Skin epidermis (tissue), 12 donors: ENCODE measurements around the gene TBC1D24.

ENCODE experiments used
- H3K27ac ChIP-seq, 21 experiments: fragments of 200-600 bp; sonication (generic) in 11 of 21; one replicate each; pipeline ENCODE4 v1.5.0; 2020; ENCODE audit warnings: mild to moderate bottlenecking in 3 of 21, inconsistent platforms in 2 of 21, moderate library complexity in 2 of 21
- H3K4me3 ChIP-seq, 7 experiments: fragments of 200-600 bp; sonication (generic) in 2 of 7; one replicate each; pipeline ENCODE4 v1.5.0; 2020; ENCODE audit warnings: inconsistent platforms in 2 of 7, mild to moderate bottlenecking in 2 of 7, moderate library complexity in 1 of 7

TBC1D24 gene

DNA sequence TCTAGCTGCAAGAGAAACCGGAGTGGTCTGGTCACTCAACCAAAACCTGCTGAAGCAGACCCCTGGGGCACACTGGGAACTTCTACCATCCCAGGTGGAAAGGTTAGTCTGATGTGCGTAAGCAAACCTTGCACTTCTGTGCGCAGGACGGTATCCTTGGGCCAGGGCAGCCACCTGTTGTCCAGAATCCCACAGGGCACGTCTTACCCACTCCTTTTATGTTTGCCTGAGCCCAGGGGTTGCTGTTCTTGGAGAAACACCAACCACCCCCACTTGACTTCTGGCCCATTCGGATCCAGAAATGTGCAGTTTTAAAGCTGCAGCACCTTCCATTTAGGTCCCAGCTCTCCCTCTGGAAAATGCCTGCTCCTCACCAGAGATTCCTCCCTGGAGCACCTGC lies 18.7 kb downstream of the TBC1D24 start:
- H3K27ac ChIP-seq, result no peak overlapping the region
- H3K4me3 ChIP-seq, result no peak overlapping the region

DNA sequence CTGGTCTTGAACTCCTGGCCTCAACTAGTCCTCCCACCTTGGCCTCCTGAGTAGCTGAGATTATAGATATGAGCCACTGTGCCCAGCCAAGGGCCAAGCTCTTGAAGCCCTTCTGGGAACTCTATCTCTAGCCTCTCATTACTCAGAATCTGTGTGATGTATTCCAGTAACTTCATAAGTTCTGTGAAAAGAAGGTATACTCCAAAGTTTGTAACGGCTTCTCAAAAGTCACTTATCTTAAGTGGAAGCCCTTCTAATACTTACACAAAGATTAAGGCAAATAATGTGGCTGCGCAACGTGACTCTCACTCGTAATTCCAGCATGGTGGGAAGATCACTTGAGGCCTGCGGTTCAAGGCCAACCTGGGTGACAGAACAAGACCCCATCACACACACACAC lies 19.7 kb downstream of the TBC1D24 start:
- H3K4me3 ChIP-seq, result no peak overlapping the region

DNA sequence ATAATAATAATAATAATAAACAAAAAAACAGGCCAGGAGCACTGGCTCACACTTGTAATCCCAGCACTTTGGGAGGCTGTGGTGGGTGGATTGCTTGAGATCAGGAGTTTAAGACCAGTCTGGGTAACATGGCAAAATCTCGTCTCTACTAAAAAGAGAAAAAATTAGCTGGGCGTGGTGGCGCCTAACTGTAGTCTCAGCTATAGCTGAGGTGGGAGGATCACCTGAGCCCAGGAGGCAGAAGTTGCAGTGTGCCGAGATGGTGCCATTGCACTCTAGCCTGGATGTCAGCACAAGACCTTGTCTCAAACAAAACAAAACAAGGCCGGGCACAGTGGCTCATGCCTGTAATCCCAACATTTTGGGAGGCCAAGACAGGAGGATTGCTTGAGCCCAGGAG lies 20.1 kb downstream of the TBC1D24 start:
- no peak overlapping the region for H3K27ac ChIP-seq
- no peak overlapping the region for H3K4me3 ChIP-seq

More for the DNA sequence above, 19.7 kb downstream of the TBC1D24 start:
- no peak overlapping the region for H3K27ac ChIP-seq

DNA sequence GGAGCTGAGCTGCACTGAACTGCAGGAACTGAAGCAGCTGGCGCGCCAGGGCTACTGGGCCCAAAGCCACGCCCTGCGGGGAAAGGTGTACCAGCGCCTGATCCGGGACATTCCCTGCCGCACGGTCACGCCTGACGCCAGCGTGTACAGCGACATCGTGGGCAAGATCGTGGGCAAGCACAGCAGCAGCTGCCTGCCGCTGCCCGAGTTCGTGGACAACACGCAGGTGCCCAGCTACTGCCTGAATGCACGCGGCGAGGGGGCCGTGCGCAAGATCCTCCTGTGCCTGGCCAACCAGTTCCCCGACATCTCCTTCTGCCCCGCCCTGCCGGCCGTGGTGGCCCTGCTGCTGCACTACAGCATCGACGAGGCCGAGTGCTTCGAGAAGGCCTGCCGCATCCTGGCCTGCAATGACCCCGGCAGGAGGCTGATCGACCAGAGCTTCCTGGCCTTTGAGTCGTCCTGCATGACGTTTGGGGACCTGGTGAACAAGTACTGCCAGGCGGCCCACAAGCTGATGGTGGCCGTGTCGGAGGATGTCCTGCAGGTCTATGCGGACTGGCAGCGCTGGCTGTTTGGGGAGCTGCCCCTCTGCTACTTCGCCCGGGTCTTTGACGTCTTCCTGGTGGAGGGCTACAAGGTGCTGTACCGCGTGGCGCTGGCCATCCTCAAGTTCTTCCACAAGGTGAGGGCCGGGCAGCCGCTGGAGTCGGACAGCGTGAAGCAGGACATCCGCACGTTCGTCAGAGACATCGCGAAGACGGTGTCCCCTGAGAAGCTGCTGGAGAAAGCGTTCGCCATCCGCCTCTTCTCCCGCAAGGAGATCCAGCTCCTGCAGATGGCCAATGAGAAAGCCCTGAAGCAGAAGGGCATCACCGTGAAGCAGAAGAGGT lies 21.5 kb downstream of the TBC1D24 start:
- peak overlapping the region in 2 of 21 experiments; percentile 13 to 35 for H3K27ac ChIP-seq
- no peak overlapping the region for H3K4me3 ChIP-seq

DNA sequence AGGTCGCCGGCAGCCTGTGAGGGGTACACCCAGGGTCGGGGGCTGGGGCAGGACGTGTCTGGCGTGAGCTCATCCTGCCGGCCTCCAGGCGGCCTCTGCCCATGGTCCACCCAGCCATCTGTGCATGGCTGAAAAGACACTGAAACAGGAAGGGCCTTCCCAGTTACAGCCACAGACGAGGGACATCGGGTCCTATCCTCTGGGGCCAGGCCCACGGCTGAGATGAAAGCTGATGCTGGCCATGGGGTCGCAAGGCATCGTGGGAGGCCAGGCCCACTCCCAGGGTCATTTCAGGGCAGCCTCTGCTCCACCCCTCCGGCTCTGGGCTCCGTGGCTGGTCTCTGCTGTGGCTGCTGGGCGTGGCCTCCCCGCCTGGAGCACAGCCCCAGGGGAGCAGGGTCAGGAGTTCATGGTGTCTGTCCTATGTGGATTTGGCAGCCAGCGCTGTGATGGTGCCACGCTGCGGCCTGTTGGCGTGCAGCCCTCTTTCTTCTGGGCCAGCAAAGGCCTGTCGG lies 22.2 kb downstream of the TBC1D24 start:
- Histone ChIP-seq H3K4me3 (no peak overlapping the region), H3K27ac (peak overlapping the region in 1 of 21 experiments; percentile 13)

DNA sequence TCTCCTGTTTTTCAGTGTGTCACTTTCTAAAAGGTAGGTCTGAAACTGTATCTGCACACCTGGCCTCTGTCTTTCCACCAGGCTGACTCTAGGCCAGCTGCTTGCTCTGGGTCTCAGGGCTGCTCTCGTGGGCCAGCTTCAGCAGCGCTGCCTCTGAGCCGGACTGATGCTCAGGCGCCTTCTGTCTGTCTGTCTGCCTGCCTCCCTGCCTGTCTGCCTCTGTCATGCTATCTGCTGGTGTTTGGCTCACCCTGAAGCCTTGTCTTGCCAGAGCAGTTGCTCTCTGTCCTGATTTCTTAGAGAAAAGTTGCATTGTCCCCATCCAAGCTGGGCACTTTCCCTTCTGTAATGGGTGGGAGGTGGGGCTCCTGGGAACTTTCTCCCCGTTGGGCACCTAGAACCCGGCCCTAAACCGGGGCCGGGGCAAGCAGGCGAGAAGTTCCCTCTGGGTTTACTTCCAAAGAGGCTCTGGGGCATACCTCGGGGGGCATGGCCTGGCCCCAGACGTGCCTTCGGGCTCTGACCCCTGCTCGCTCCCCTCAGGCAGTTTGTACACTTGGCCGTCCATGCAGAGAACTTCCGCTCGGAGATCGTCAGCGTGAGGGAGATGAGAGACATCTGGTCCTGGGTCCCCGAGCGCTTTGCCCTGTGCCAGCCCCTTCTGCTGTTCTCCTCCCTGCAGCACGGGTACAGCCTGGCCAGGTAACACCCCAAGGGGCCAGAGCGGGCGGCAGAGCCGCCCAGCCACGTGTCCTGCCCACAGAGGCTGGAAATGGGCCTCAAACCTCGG lies 23.0 kb downstream of the TBC1D24 start:
- Histone ChIP-seq H3K27ac (peak overlapping the region in 6 of 21 experiments; percentile 6 to 75 (median 34)), H3K4me3 (no peak overlapping the region)

DNA sequence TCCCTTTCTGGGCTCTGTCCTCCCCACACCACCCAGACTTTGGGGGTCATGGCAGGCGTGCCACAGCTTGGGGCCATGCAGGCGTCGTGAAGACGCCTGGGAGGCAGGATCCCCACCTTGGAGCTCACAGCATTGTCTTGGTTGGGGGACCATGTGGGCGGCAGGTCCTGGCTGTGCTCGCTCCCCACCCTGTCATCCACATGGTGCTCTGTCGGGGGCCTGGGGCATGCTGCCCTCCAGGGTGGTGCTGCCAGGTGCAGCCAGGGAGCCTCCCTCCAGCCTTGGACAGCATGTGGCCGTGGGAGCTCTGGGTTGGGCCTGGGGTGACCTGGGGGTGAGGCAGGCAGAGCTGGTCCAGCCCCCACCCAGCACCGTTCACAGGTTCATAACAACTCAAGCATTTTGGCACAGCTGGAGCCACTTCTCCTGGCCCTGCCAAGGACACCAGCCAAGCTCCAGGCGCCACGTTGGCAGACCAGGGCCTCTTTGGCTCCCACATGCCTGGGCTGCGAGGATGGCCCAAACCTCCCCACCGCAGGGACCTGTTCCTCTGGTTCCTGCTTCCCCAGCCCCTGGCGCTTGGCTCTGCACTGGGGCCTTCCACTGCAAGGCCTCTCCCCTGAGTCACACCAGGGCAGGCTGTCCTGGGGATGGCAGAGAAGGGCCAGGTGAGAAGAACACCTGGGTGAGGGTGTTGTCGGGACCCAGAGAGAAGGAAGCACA lies 23.8 kb downstream of the TBC1D24 start:
- Histone ChIP-seq H3K4me3 (no peak overlapping the region), H3K27ac (peak overlapping the region in 13 of 21 experiments; percentile 5 to 75 (median 36))

DNA sequence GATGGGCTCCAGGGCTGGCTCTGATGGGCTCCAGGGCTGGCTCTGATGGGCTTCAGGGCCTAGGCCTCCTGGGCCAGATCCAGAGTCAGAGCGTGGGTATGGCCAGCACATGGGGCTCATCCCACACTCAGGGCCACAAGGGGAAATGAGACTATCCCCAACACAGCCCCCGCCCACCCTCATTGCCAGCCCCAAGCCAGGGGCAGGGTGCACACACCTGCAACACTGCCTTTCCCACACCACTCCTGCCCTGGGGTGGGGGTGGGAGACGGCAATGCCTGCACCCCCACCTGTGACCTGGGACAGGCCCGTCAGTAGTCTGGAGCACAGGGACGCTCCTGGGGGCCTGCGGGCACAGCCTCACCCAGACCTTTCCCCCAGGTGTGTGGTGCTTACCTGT lies 24.5 kb downstream of the TBC1D24 start:
- Histone ChIP-seq H3K4me3 (no peak overlapping the region), H3K27ac (peak overlapping the region in 13 of 21 experiments; percentile 5 to 75 (median 35))

DNA sequence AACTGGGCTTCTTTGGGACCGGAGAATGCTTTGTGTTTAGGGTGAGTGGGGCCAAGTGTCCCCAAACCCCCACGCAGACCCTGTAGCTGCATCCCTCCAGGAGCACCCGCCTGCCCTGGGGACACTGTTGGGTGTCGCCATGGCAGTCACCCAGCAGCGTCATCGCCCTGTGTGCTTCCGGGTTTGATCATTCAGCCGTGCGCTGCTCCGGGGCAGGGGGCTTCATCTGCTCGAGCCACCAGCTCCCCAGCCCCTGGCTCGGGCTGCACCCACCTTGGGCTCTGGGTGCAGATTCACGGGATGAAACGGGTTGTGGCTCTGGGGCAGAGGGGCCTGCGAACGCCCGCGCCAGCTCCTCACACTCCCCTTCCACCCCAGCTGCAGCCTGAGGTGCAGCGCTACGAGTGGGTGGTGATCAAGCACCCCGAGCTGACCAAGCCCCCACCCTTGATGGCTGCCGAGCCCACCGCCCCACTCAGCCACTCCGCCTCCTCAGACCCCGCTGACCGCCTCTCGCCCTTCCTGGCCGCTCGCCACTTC lies 25.0 kb downstream of the TBC1D24 start:
- Histone ChIP-seq H3K4me3 (no peak overlapping the region), H3K27ac (peak overlapping the region in 7 of 21 experiments; percentile 33 to 75 (median 57))

DNA sequence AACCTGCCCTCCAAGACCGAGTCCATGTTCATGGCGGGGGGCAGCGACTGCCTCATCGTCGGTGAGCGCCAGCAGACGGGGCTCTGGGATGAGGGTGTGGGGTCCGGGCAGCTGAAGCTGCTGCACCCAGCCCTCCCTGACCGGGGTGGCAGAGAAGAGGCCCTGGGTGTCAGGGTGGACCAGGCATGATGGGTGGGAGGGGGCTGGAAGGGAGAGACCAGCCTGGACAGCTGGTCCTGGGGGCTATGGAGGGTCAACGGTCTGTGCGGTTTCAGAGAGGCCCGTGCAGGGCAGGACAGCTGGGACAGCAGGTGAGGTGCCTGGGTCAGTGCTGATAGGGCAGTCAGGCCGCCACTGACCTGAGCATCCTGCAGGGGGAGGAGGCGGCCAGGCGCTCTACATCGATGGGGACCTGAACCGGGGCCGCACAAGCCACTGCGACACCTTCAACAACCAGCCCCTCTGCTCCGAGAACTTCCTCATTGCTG lies 25.5 kb downstream of the TBC1D24 start:
- no peak overlapping the region for H3K27ac ChIP-seq
- H3K4me3 ChIP-seq, result no peak overlapping the region

DNA sequence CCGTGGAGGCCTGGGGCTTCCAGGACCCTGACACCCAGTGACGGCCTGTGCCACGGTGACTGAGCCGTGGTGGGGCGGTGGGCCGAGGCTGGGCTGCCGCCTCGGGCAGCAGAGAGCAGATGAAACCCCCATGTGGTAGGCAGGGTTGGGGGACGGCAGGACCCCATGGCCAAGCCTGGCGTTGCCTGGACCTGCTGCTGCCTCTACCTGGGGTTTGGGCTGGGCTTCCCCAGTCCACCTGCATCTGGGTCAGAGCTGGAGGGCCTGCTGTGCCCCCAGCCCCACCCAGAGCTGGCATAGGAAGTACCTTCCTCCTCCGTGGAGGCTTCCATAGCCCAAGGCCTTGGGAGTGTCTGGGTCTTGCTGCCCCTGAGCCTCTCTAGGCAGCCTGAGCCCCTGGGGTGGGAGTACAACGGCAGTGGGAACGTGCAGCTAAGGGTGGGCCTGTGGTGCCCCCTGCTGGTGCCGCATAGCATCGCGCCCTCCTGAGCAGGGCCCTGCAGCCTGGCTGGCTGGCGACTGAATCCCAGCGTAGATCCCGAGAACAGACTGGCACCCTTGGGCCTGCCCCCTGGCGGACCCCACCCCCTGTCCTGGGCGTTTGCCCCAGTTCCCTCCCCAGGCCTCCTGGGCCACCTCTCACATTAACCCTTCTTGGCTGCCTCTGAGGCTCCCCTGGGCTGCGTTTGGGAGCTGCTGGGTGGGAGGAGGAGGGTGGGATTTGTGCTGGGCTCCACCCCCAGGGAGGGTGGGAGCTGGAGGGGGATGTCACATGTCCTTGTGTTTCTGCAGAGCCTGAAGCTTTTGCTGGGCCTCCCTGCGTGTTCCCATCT lies 26.2 kb downstream of the TBC1D24 start:
- peak overlapping the region in 5 of 21 experiments; percentile 14 to 43 (median 29) for H3K27ac ChIP-seq

DNA sequence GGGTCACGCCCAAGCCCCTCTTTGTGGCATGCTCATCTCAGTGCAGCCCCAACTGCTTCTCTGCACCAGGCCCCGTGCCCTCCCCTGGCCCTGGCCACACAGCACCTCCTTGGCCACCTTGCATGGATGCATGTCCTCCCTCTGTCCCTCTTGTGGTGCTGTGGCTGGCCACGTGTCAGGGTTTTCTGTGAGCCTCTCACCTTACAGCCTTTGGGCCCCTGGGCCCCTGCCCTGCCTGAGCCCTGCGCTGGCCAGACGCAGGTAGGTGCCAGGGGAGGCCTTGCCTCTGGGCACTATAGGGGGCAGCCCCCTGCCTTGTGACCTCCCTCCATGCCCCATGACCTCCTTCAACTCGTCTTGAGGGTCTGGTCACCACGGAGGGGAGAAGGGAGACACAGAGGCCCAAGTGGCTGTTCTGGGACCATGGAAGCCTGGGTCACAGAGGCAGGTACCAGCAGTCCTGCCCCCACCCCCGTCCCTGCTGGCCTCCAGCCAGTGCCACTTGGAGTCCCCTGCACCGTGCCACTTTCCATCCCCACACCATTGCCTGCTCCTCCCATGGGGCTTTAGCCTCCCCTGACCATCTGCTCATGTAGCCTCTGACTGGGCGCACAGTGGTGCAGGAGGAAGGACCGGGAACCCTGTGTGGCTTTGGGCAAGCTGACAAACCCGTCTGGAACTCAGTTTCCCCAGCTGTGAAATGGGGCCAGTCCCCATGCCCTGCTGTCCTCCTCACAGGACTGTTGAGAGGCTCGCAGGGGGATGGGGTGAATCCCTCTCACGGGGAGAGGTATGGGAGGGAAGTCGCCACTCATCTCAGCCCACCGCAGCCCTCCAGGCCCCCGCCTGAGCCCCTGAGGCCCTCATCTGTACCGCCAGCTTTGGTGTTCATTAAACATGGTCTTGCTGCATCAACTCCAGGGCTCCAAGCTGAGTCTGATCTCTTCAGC lies 27.3 kb downstream of the TBC1D24 start:
- H3K27ac ChIP-seq, result peak overlapping the region in 3 of 21 experiments; percentile 17 to 33 (median 31)
- H3K4me3 ChIP-seq, result no peak overlapping the region

More for the DNA sequence above, 26.2 kb downstream of the TBC1D24 start:
- no peak overlapping the region for H3K4me3 ChIP-seq

DNA sequence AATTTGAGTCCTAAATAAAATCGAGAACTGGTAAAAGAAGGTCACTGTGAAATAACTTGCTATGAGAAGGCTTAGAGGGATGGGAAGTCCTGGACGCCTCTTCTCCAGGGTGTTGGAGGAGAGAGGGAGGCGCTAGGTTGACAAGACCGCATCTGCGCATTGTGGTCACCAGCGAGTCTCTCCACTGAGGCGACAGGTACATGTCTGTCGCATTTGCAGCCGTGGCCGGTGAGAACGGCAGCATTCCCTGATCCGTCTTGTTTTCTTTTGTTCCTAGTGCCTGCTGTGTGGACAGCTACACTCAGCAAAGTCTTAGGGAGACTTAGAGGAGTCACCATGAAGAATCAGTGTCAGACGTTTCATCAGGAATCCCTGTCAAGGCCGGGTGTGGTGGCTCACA lies 30.8 kb downstream of the TBC1D24 start:
- Histone ChIP-seq H3K27ac (no peak overlapping the region), H3K4me3 (no peak overlapping the region)

DNA sequence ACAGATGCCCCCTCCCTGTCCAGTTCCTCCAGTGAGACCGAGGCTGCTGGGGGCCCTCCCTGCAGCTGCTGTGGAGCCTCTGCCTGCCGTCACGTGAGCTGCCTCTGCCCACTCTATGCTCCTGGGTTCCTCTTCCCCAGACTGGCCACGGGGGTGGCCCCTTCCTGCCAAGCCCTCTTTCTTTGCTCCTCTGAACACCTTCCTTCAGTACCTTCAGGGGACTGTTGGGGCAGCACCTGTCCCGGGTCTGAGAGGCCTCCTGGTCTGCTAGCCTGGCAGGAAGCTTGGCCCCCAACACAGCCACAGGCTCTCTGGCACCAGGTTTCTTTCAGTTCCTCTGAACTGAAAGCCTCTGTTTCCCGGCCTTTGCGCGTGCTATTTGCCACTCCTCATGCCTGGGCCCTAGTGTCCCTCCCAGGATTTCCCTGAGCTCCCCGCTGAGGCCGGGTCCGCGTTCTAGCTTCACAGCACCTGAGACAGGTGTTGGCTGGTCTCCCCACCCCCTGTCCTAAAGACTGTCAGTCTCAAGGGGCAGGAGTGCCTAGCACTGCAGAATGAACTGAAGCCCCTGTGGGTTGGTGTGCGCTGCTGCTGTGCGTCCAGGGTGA lies 32.2 kb downstream of the TBC1D24 start:
- Histone ChIP-seq H3K4me3 (no peak overlapping the region), H3K27ac (peak overlapping the region in 20 of 21 experiments; percentile 7 to 82 (median 50))

DNA sequence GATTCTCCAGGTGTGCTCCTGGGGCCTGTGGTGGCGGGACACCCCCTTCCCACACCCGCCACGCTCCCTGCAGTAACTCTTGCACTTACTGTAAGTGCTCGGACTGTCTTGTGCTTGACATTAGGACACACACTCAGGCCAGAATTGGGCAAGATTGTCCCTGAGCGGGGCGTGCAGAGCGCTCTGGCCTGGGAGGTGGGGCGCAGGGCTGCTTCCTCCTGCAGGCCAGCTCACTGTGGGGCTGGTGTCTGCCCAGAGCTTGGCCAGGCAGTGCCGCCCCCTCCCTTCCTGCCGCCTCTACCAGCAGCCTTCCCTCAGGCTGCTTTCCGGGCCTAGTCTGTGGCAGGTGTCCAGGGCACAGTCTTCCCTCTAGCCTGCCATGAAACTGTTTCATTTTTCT lies 32.7 kb downstream of the TBC1D24 start:
- Histone ChIP-seq H3K27ac (peak overlapping the region in 20 of 21 experiments; percentile 7 to 82 (median 50)), H3K4me3 (no peak overlapping the region)

DNA sequence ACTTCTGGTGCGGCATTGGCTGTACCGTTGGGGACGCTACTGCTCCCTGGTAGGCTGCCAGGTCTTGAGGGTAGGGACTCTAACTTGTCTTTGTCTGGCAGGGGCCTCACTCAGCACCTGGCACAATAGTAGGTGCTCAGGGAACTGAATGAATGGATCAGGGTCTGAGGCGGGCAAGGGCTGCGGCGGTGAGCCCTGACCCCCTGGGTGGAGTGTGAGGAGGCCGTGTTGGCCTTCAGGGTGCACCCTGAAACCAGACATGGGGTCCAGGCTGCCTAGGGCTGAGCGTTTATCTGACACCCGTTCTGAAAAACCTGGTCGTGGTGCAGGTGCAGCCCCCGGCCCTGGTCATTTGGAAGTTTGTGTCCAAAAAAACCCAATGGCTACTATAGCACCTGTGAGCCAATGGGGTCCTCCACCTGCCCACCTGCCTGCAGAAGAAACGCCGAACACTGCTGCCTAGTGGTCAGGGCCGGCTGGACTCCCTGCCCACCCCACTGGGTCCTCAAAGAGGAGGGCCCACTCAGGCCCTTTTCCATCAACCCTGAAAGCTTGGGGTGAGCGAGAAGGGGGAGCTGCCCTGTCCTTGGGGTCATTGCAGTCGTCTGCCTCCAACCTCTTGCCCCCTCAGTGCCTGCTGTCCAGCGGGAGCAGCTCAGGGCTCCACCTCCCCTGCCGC lies 33.9 kb downstream of the TBC1D24 start:
- H3K4me3 ChIP-seq, result no peak overlapping the region
- peak overlapping the region in 4 of 21 experiments; percentile 20 to 81 (median 46) for H3K27ac ChIP-seq
